WI38 (cell line): ENCODE results near the gene SECISBP2.

Source experiments
- H3K4me3 ChIP-seq: 2 replicates; pipeline ENCODE4 v1.5.1; 2011; ENCODE audit warnings: low read depth, mild to moderate bottlenecking, control low read depth, low read length
- CTCF ChIP-seq: IDR thresholded peaks from 2 replicates; pipeline ENCODE4 v1.5.1; 2012; ENCODE audit warnings: low read depth, mild to moderate bottlenecking, control low read depth, low read length

Gene SECISBP2

GRCh38 chr9:89311346-89312221 lies 6.7 kb upstream of the SECISBP2 start:
- peak overlapping the region; percentile 89 for H3K4me3 ChIP-seq
- no peak for TF ChIP-seq CTCF

GRCh38 chr9:89312222-89312571 lies 6.1 kb upstream of the SECISBP2 start:
- TF ChIP-seq CTCF, result no peak
- H3K4me3 ChIP-seq, result peak overlapping the region; percentile 89

- TF ChIP-seq CTCF, result no peak
- peak overlapping the region; percentile 89 for H3K4me3 ChIP-seq
These were observed 4.5 kb upstream of the SECISBP2 start for GRCh38 chr9:89313842-89314241.

GRCh38 chr9:89314955-89315354 lies 3.3 kb upstream of the SECISBP2 start:
- H3K4me3 ChIP-seq, result no peak overlapping the region

GRCh38 chr9:89315482-89315881 lies 2.8 kb upstream of the SECISBP2 start:
- H3K4me3 ChIP-seq, result no peak overlapping the region
- no peak for TF ChIP-seq CTCF

More at GRCh38 chr9:89314955-89315354, 3.3 kb upstream of the SECISBP2 start:
- TF ChIP-seq CTCF, result no peak

GRCh38 chr9:89317282-89317681 lies 1.0 kb upstream of the SECISBP2 start:
- H3K4me3 ChIP-seq, result no peak overlapping the region
- no peak for TF ChIP-seq CTCF
